H4 (cell line): ENCODE measurements around the gene NFATC1. TPM values are rescaled to one million over a fixed set of nuclear protein-coding genes. Genes with fewer than 3 reads are reported as not detected.

Experiments
- DNase-seq: peaks from one replicate; pipeline ENCODE4 v3.0.0-alpha.2; 2015; ENCODE audit warnings: low spot score
- total RNA-seq: library from RNA; depleted of rRNA; stranded (reverse); fragments of >200 nt; shearing (Covaris generic); gene quantifications from 2 replicates; pipeline ENCODE4 v1.2.3, GENCODE V29; 2014

The NFATC1 gene
- total RNA-seq, 1 experiment from 2014 or later = 4.3 TPM

GRCh38 chr18:79537758-79538157, 142.0 kb downstream of the NFATC1 start:
- no peak for DNase-seq

- DNase-seq = no peak
Measured at GRCh38 chr18:79538635-79539034, 142.9 kb downstream of the NFATC1 start.

- DNase-seq = no peak
Measured at GRCh38 chr18:79540161-79540903, 144.6 kb downstream of the NFATC1 start.

- DNase-seq = no peak
Measured at GRCh38 chr18:79540904-79541282, 145.2 kb downstream of the NFATC1 start.

GRCh38 chr18:79542213-79542612, 146.5 kb downstream of the NFATC1 start:
- no peak for DNase-seq

- no peak for DNase-seq
Measured at GRCh38 chr18:79542876-79543750, 147.4 kb downstream of the NFATC1 start.

GRCh38 chr18:79543861-79544385, 148.2 kb downstream of the NFATC1 start:
- DNase-seq = no peak

GRCh38 chr18:79544386-79544963, 148.7 kb downstream of the NFATC1 start:
- no peak for DNase-seq

GRCh38 chr18:79545255-79545654, 149.5 kb downstream of the NFATC1 start:
- DNase-seq = no peak

- no peak for DNase-seq
Measured at GRCh38 chr18:79545736-79546171, 150.0 kb downstream of the NFATC1 start.

- no peak for DNase-seq
Measured at GRCh38 chr18:79546781-79547272, 151.1 kb downstream of the NFATC1 start.

- no peak for DNase-seq
Measured at GRCh38 chr18:79547413-79548076, 151.8 kb downstream of the NFATC1 start.

GRCh38 chr18:79548077-79548450, 152.3 kb downstream of the NFATC1 start:
- no peak for DNase-seq

GRCh38 chr18:79548621-79548985, 152.9 kb downstream of the NFATC1 start:
- DNase-seq = no peak

GRCh38 chr18:79548986-79549637, 153.4 kb downstream of the NFATC1 start:
- DNase-seq = no peak

- no peak for DNase-seq
Measured at GRCh38 chr18:79549638-79550000, 153.9 kb downstream of the NFATC1 start.

- DNase-seq = no peak
Measured at GRCh38 chr18:79552140-79552631, 156.5 kb downstream of the NFATC1 start.

- no peak for DNase-seq
Measured at GRCh38 chr18:79552696-79553095, 157.0 kb downstream of the NFATC1 start.

- no peak for DNase-seq
Measured at GRCh38 chr18:79553154-79553553, 157.4 kb downstream of the NFATC1 start.

GRCh38 chr18:79553696-79554095, 158.0 kb downstream of the NFATC1 start:
- DNase-seq = no peak

- DNase-seq = no peak
Measured at GRCh38 chr18:79554321-79554720, 158.6 kb downstream of the NFATC1 start.
